ENCODE results near the gene TTC5. TPM values are rescaled to one million over a fixed set of nuclear protein-coding genes. Genes with fewer than 3 reads are reported as not detected.

TTC5 gene
- total RNA-seq, 1 donor from 2014 or later: 26.1 TPM

- peak; percentile 98 for FAIRE-seq
- H3K9me3 ChIP-seq (ENCODE audit: insufficient read depth, low read depth, low read length): no peaks in the 10 kb centered on the region
- no peaks in the 10 kb centered on the region for H3K9me3 Mint-ChIP-seq (ENCODE audit: unreplicated experiment)
- H3K4me3 Mint-ChIP-seq (ENCODE audit: unreplicated experiment): no peak overlapping the region
- TF ChIP-seq CTCF (IDR thresholded peaks at IDR 0.05; ENCODE audit: insufficient read depth, low read depth, low read length): peak; percentile 81
- TF ChIP-seq EZH2 (IDR thresholded peaks at IDR 0.05; ENCODE audit: insufficient read depth, low read length): no peak
- peaks cover 52% of the 10 kb centered on the region for H4K20me1 ChIP-seq (ENCODE audit: insufficient read depth, low read length)
- no peak overlapping the region for H3K27ac ChIP-seq (ENCODE audit: low read depth, low read length)
- peaks cover 82% of the 10 kb centered on the region for H3K79me2 ChIP-seq (ENCODE audit: insufficient read depth, low read length)
- peaks cover 39% of the 10 kb centered on the region for H3K36me3 ChIP-seq (ENCODE audit: insufficient read depth, low read length)
- H3K4me1 ChIP-seq (ENCODE audit: insufficient read depth, low read length): peaks cover 6% of the 10 kb centered on the region
- H3K4me1 Mint-ChIP-seq (ENCODE audit: low read depth, unreplicated experiment): peaks cover 13% of the 10 kb centered on the region
- no peak overlapping the region for H3K4me3 ChIP-seq (ENCODE audit: insufficient read depth, low read depth, low read length)
- peaks cover 9% of the 10 kb centered on the region for H3K36me3 Mint-ChIP-seq (ENCODE audit: low read depth, unreplicated experiment)
- DNase-seq (ENCODE audit: low read depth): peak; percentile 29
- H3K9ac ChIP-seq (ENCODE audit: low read length): peak overlapping the region; percentile 54
- H3K27me3 ChIP-seq (ENCODE audit: insufficient read depth, low read length): no peaks in the 10 kb centered on the region
- H3K27ac Mint-ChIP-seq (ENCODE audit: unreplicated experiment): peak overlapping the region; percentile 69
- no peaks in the 10 kb centered on the region for H3K27me3 Mint-ChIP-seq (ENCODE audit: low read depth, unreplicated experiment)
- H3K4me2 ChIP-seq (ENCODE audit: low read length): peak overlapping the region; percentile 23
- no peak overlapping the region for H2AFZ ChIP-seq (ENCODE audit: low read depth, low read length)
Measured at GRCh38 chr14:20327005-20327869, 21.5 kb upstream of the TTC5 start.

- H3K36me3 ChIP-seq (ENCODE audit: insufficient read depth, low read length): peaks cover 51% of the 10 kb centered on the region
- H3K36me3 Mint-ChIP-seq (ENCODE audit: low read depth, unreplicated experiment): peaks cover 9% of the 10 kb centered on the region
- no peaks in the 10 kb centered on the region for H3K4me1 Mint-ChIP-seq (ENCODE audit: low read depth, unreplicated experiment)
- H3K27ac ChIP-seq (ENCODE audit: low read depth, low read length): no peak overlapping the region
- peaks cover 25% of the 10 kb centered on the region for H3K79me2 ChIP-seq (ENCODE audit: insufficient read depth, low read length)
- no peaks in the 10 kb centered on the region for H3K27me3 Mint-ChIP-seq (ENCODE audit: low read depth, unreplicated experiment)
- H3K9ac ChIP-seq (ENCODE audit: low read length): no peak overlapping the region
- H2AFZ ChIP-seq (ENCODE audit: low read depth, low read length): no peak overlapping the region
- H4K20me1 ChIP-seq (ENCODE audit: insufficient read depth, low read length): peaks cover 24% of the 10 kb centered on the region
- TF ChIP-seq EZH2 (IDR thresholded peaks at IDR 0.05; ENCODE audit: insufficient read depth, low read length) (no peak), CTCF (IDR thresholded peaks at IDR 0.05; ENCODE audit: insufficient read depth, low read depth, low read length) (no peak)
- H3K27ac Mint-ChIP-seq (ENCODE audit: unreplicated experiment): no peak overlapping the region
- H3K4me3 ChIP-seq (ENCODE audit: insufficient read depth, low read depth, low read length): no peak overlapping the region
- H3K4me2 ChIP-seq (ENCODE audit: low read length): no peak overlapping the region
- H3K27me3 ChIP-seq (ENCODE audit: insufficient read depth, low read length): no peaks in the 10 kb centered on the region
- H3K9me3 ChIP-seq (ENCODE audit: insufficient read depth, low read depth, low read length): no peaks in the 10 kb centered on the region
- H3K9me3 Mint-ChIP-seq (ENCODE audit: unreplicated experiment): no peaks in the 10 kb centered on the region
- no peak for FAIRE-seq
- H3K4me3 Mint-ChIP-seq (ENCODE audit: unreplicated experiment): no peak overlapping the region
- no peak for DNase-seq (ENCODE audit: low read depth)
- H3K4me1 ChIP-seq (ENCODE audit: insufficient read depth, low read length): no peaks in the 10 kb centered on the region
Measured at GRCh38 chr14:20317720-20318119, 12.0 kb upstream of the TTC5 start.

GRCh38 chr14:20314026-20314425, 8.3 kb upstream of the TTC5 start:
- Mint-ChIP-seq H3K27me3 (ENCODE audit: low read depth, unreplicated experiment) (no peaks in the 10 kb centered on the region), H3K9me3 (ENCODE audit: unreplicated experiment) (no peaks in the 10 kb centered on the region), H3K27ac (ENCODE audit: unreplicated experiment) (no peak overlapping the region), H3K36me3 (ENCODE audit: low read depth, unreplicated experiment) (peaks cover 14% of the 10 kb centered on the region), H3K4me3 (ENCODE audit: unreplicated experiment) (no peak overlapping the region), H3K4me1 (ENCODE audit: low read depth, unreplicated experiment) (no peaks in the 10 kb centered on the region)
- TF ChIP-seq EZH2 (IDR thresholded peaks at IDR 0.05; ENCODE audit: insufficient read depth, low read length) (no peak), CTCF (IDR thresholded peaks at IDR 0.05; ENCODE audit: insufficient read depth, low read depth, low read length) (no peak)
- H3K9me3 ChIP-seq (ENCODE audit: insufficient read depth, low read depth, low read length): no peaks in the 10 kb centered on the region
- no peak overlapping the region for H3K9ac ChIP-seq (ENCODE audit: low read length)
- DNase-seq (ENCODE audit: low read depth) (no peak), FAIRE-seq (no peak)
- H2AFZ ChIP-seq (ENCODE audit: low read depth, low read length): no peak overlapping the region
- H3K4me1 ChIP-seq (ENCODE audit: insufficient read depth, low read length): no peaks in the 10 kb centered on the region
- no peak overlapping the region for H3K4me2 ChIP-seq (ENCODE audit: low read length)
- H3K4me3 ChIP-seq (ENCODE audit: insufficient read depth, low read depth, low read length): no peak overlapping the region
- peaks cover 54% of the 10 kb centered on the region for H3K36me3 ChIP-seq (ENCODE audit: insufficient read depth, low read length)
- peaks cover 21% of the 10 kb centered on the region for H4K20me1 ChIP-seq (ENCODE audit: insufficient read depth, low read length)
- no peaks in the 10 kb centered on the region for H3K27me3 ChIP-seq (ENCODE audit: insufficient read depth, low read length)
- H3K79me2 ChIP-seq (ENCODE audit: insufficient read depth, low read length): peaks cover 16% of the 10 kb centered on the region
- no peak overlapping the region for H3K27ac ChIP-seq (ENCODE audit: low read depth, low read length)
